HCT116 (cell line): ENCODE results near the gene CNTN4. TPM values are rescaled to one million over a fixed set of nuclear protein-coding genes. Genes with fewer than 3 reads are reported as not detected.

Experiments used
- ATAC-seq: fragments of 200-7000 bp; cut with Tn5 transposase; 2 replicates; pipeline ENCODE4 v1.9.1; 2020; ENCODE audit warnings: mild to moderate bottlenecking, moderate library complexity
- BruUV-seq: library from RNA; stranded (reverse); fragments of 400-500 nt; replicated peaks from 2 replicates; lab custom pipeline; 2021; lab: Mats Ljungman, UMichigan
- CTCF ChIA-PET: fragments of 300-600 bp; sonication (Branson Sonifier 250); formaldehyde crosslinking; loops from one replicate; lab custom pipeline; 2021; ENCODE audit warnings: antibody characterized with exemption; lab: Charles Lee
- POLR2A ChIA-PET: fragments of 300-600, 350-600 bp; sonication (Branson Sonifier 250); formaldehyde crosslinking; loops from one replicate; lab custom pipeline; 2021; ENCODE audit warnings: antibody characterized with exemption; lab: Charles Lee
- RAD21 ChIA-PET, 2 experiments: fragments of 300-600 bp; sonication (Branson Sonifier 250); formaldehyde crosslinking; loops; one replicate each; lab custom pipeline; 2023; ENCODE audit warnings: low total read pairs in 2 of 2; ENCODE audit not compliant: uncharacterized antibody in 2 of 2, unreplicated experiment in 2 of 2, low non-redundant PET in 1 of 2; lab: Charles Lee
- DNase-seq: peaks from one replicate; pipeline ENCODE4 v3.0.0-alpha.2; 2010; ENCODE audit warnings: low read depth, low spot score
- H2AFZ ChIP-seq: fragments of 200-600 bp; shearing (Covaris generic), sonication (generic); 2 replicates; pipeline ENCODE4 v1.6.1; 2017; ENCODE audit warnings: low read depth, mixed run types, mixed read lengths, antibody characterized with exemption, low read length; ENCODE audit not compliant: poor library complexity, severe bottlenecking
- H3K27ac ChIP-seq: 2 replicates; pipeline ENCODE4 v1.5.1; 2012; ENCODE audit warnings: low read depth, low read length
- H3K27me3 ChIP-seq: fragments of 200-600 bp; sonication (generic); 2 replicates; pipeline ENCODE4 v1.6.1; 2016; ENCODE audit warnings: mixed run types, low read length, mixed read lengths; ENCODE audit not compliant: insufficient read depth
- H3K36me3 ChIP-seq, 2 experiments: fragments of 200-500 bp in 1 of 2; fragments of 200-600 bp in 1 of 2; sonication (Bioruptor generic) in 1 of 2; sonication (generic) in 1 of 2; 2 replicates each; pipeline versions ENCODE4 v1.5.1 to v1.6.1; 2014 to 2016; ENCODE audit warnings: low read length in 2 of 2, inconsistent platforms in 1 of 2, mixed read lengths in 1 of 2, mixed run types in 1 of 2; ENCODE audit not compliant: insufficient read depth in 2 of 2, control insufficient read depth in 1 of 2
- H3K4me1 ChIP-seq, 2 experiments: fragments of 200-600 bp in 1 of 2; sonication (generic) in 1 of 2; 2 replicates each; pipeline versions ENCODE4 v1.5.1 to v1.6.1; 2012 to 2017; ENCODE audit warnings: low read length in 2 of 2, inconsistent platforms in 1 of 2, mild to moderate bottlenecking in 1 of 2, mixed read lengths in 1 of 2, mixed run types in 1 of 2, moderate library complexity in 1 of 2; ENCODE audit not compliant: insufficient read depth in 2 of 2, control insufficient read depth in 1 of 2
- H3K4me2 ChIP-seq: fragments of 200-600 bp; sonication (generic); 2 replicates; pipeline ENCODE4 v1.6.1; 2017; ENCODE audit warnings: mixed run types, low read length, mixed read lengths
- H3K4me3 ChIP-seq, 2 experiments: fragments of 200-600 bp in 1 of 2; sonication (generic) in 1 of 2; replicated peaks in 1 of 2; 2 replicates each; pipeline ENCODE4 v1.5.1; 2011 to 2016; ENCODE audit warnings: low read length in 2 of 2, control low read depth in 1 of 2, low read depth in 1 of 2, mild to moderate bottlenecking in 1 of 2, mixed read lengths in 1 of 2, mixed run types in 1 of 2
- H3K79me2 ChIP-seq: fragments of 200-600 bp; sonication (generic); 2 replicates; pipeline ENCODE4 v1.6.1; 2017; ENCODE audit warnings: mild to moderate bottlenecking, mixed run types, low read length, moderate library complexity, mixed read lengths; ENCODE audit not compliant: insufficient read depth
- H3K9ac ChIP-seq: fragments of 200-600 bp; sonication (generic); 2 replicates; pipeline ENCODE4 v1.6.1; 2016; ENCODE audit warnings: low read length, mixed read lengths
- H3K9me2 ChIP-seq: fragments of 200-600 bp; sonication (generic), shearing (Covaris generic); 2 replicates; pipeline ENCODE4 v1.6.1; 2017; ENCODE audit warnings: mixed run types, mild to moderate bottlenecking, moderate library complexity; ENCODE audit not compliant: insufficient read depth
- H3K9me3 ChIP-seq, 2 experiments: fragments of 200-500 bp in 1 of 2; fragments of 200-600 bp in 1 of 2; sonication (Bioruptor generic) in 1 of 2; sonication (generic) in 1 of 2; 2 replicates each; pipeline ENCODE4 v1.6.1; 2014 to 2017; ENCODE audit warnings: low read length in 2 of 2, mixed read lengths in 2 of 2, inconsistent platforms in 1 of 2, low read depth in 1 of 2, mild to moderate bottlenecking in 1 of 2, mixed run types in 1 of 2, moderate library complexity in 1 of 2; ENCODE audit not compliant: control insufficient read depth in 1 of 2, insufficient read depth in 1 of 2
- H4K20me1 ChIP-seq: fragments of 200-600 bp; sonication (generic), shearing (Covaris generic); 2 replicates; pipeline ENCODE4 v1.6.1; 2017; ENCODE audit warnings: mixed run types, mild to moderate bottlenecking, moderate library complexity; ENCODE audit not compliant: insufficient read depth
- ATF3 ChIP-seq: IDR thresholded peaks from 2 replicates; pipeline ENCODE4 v1.6.1; 2012
- CBX3 ChIP-seq: IDR thresholded peaks from 2 replicates; pipeline ENCODE4 v1.6.1; 2012; ENCODE audit warnings: low read depth
- CEBPB ChIP-seq: IDR thresholded peaks from 2 replicates; pipeline ENCODE4 v1.6.1; 2012; ENCODE audit warnings: low read depth
- EGR1 ChIP-seq: IDR thresholded peaks from 2 replicates; pipeline ENCODE4 v1.6.1; 2012; ENCODE audit warnings: low read depth
- ELF1 ChIP-seq: IDR thresholded peaks from 2 replicates; pipeline ENCODE4 v1.6.1; 2012; ENCODE audit warnings: low read depth, borderline replicate concordance
- EZH2 ChIP-seq: fragments of 200-600 bp; sonication (generic); IDR thresholded peaks from 2 replicates; pipeline ENCODE4 v1.6.1; 2017; ENCODE audit warnings: antibody characterized with exemption, mixed run types
- EZH2phosphoT487 ChIP-seq: fragments of 200-600 bp; IDR thresholded peaks from 2 replicates; pipeline ENCODE4 v1.6.1; 2018; ENCODE audit warnings: antibody characterized with exemption, borderline replicate concordance
- FOSL1 ChIP-seq: IDR thresholded peaks from 2 replicates; pipeline ENCODE4 v1.6.1; 2012; ENCODE audit warnings: low read depth
- JUND ChIP-seq: IDR thresholded peaks from 2 replicates; pipeline ENCODE4 v1.6.1; 2012
- MAX ChIP-seq: IDR thresholded peaks from 2 replicates; pipeline ENCODE4 v1.6.1; 2012
- POLR2A ChIP-seq: IDR thresholded peaks from 2 replicates; pipeline ENCODE4 v1.7.0; 2011; ENCODE audit warnings: borderline replicate concordance; ENCODE audit not compliant: insufficient read depth, insufficient read length; ENCODE audit errors: extremely low read depth
- POLR2AphosphoS5 ChIP-seq: IDR thresholded peaks from 2 replicates; pipeline ENCODE4 v1.6.1; 2011; ENCODE audit warnings: mild to moderate bottlenecking, low read depth, low read length, moderate library complexity
- RAD21 ChIP-seq: IDR thresholded peaks from 2 replicates; pipeline ENCODE4 v1.6.1; 2012; ENCODE audit warnings: low read depth, mild to moderate bottlenecking
- SIN3A ChIP-seq: IDR thresholded peaks from 2 replicates; pipeline ENCODE4 v1.6.1; 2012; ENCODE audit warnings: low read depth
- SP1 ChIP-seq: IDR thresholded peaks from 2 replicates; pipeline ENCODE4 v1.6.1; 2012; ENCODE audit warnings: low read depth
- SRF ChIP-seq: IDR thresholded peaks from 2 replicates; pipeline ENCODE4 v1.6.1; 2012; ENCODE audit warnings: low read depth
- TCF7L2 ChIP-seq: IDR thresholded peaks from 2 replicates; pipeline ENCODE4 v1.7.0; 2011; ENCODE audit warnings: borderline replicate concordance, inconsistent platforms; ENCODE audit not compliant: insufficient read depth, insufficient read length; ENCODE audit errors: extremely low read depth
- ZBTB33 ChIP-seq: IDR thresholded peaks from 2 replicates; pipeline ENCODE4 v1.6.1; 2011; ENCODE audit warnings: mild to moderate bottlenecking, low read length, moderate library complexity; ENCODE audit not compliant: insufficient replicate concordance; ENCODE audit errors: extremely low read depth
- ZFX ChIP-seq: fragments of 450-650 bp; IDR thresholded peaks from 2 replicates; pipeline ENCODE4 v1.6.1; 2017
- intact Hi-C: fragments of 100-400 bp; cut with micrococcal nuclease; formaldehyde crosslinking; loops from 2 replicates; pipeline ENCODE4 v1.10.0; 2022
- total RNA-seq: library from RNA; stranded (reverse); gene quantifications from one replicate; pipeline ENCODE4 v1.2.1, GENCODE V29; 2021; ENCODE audit not compliant: unreplicated experiment

The CNTN4 gene
- total RNA-seq, 1 experiment from 2014 or later, result not detected

DNA sequence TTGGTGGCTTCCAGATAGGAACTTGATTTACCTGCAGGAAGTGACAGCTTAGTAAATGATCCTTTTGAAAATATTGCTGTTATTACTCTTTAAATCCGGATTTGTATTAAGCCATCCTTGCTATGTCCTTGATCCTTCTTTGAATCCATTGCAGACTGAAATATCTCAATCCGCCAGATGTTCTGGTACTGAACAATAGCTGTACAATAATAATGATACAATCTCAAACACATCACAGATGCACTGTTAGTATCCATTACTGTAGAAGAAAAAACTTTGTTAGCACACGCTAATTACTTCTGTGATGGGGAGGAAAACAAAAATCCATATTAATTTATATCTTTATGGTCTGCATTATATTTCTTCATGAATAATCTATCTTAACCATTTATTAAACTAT lies 202.3 kb downstream of the CNTN4 start:
- peaks cover 5 to 12% of the 10 kb centered on the region in 2 experiments; a peak in 2 of 4 replicates for H3K9me3 ChIP-seq
- ChIA-PET POLR2A (no interaction called here), RAD21 (no interaction called here), CTCF (no interaction called here)
- TF ChIP-seq CBX3, result no peak
- no peak for TF ChIP-seq EGR1
- no peak for TF ChIP-seq TCF7L2
- no peak for TF ChIP-seq JUND
- TF ChIP-seq ELF1, result no peak
- TF ChIP-seq ZFX, result no peak
- no peak for TF ChIP-seq ZBTB33
- no peak for TF ChIP-seq POLR2AphosphoS5
- no peak for TF ChIP-seq POLR2A
- TF ChIP-seq RAD21, result no peak
- no peak for TF ChIP-seq CEBPB
- TF ChIP-seq SP1, result no peak
- no peak for TF ChIP-seq EZH2phosphoT487
- no peak for TF ChIP-seq SIN3A
- no peak for TF ChIP-seq MAX
- TF ChIP-seq FOSL1, result no peak
- TF ChIP-seq EZH2, result no peak
- no peak for TF ChIP-seq SRF
- no peak for TF ChIP-seq ATF3
- H3K27ac ChIP-seq, result no peak overlapping the region
- DNase-seq, result no peak
- H3K79me2 ChIP-seq, result no peaks in the 10 kb centered on the region
- H3K36me3 ChIP-seq, result no peaks in the 10 kb centered on the region
- intact Hi-C loops, result no loop called here
- no peaks in the 10 kb centered on the region for H3K9me2 ChIP-seq
- no peak overlapping the region for H3K4me3 ChIP-seq
- H2AFZ ChIP-seq, result no peak overlapping the region
- H3K4me2 ChIP-seq, result no peak overlapping the region
- no peak overlapping the region for H3K9ac ChIP-seq
- no peaks in the 10 kb centered on the region for H3K27me3 ChIP-seq
- BruUV-seq, result no TSS peak
- no peaks in the 10 kb centered on the region for H4K20me1 ChIP-seq
- no peak for ATAC-seq
- H3K4me1 ChIP-seq, result no peaks in the 10 kb centered on the region
